GM19372 (cell line): ENCODE data around the gene COL5A3.
A peak's percentile ranks its signal among the peaks of the same experiment; 100 is the strongest.
"Not testable (repeated sequence)": the region's sequence is repeated elsewhere in the genome, so short reads cannot be mapped to it uniquely, and the experiment has no call there.

Experiments
- ATAC-seq: cut with Tn5 transposase; IDR thresholded peaks from one replicate; pipeline ENCODE4 v1.9.1; 2021; ENCODE audit warnings: mild to moderate bottlenecking, low read depth, moderate library complexity; ENCODE audit not compliant: unreplicated experiment

COL5A3 gene

DNA sequence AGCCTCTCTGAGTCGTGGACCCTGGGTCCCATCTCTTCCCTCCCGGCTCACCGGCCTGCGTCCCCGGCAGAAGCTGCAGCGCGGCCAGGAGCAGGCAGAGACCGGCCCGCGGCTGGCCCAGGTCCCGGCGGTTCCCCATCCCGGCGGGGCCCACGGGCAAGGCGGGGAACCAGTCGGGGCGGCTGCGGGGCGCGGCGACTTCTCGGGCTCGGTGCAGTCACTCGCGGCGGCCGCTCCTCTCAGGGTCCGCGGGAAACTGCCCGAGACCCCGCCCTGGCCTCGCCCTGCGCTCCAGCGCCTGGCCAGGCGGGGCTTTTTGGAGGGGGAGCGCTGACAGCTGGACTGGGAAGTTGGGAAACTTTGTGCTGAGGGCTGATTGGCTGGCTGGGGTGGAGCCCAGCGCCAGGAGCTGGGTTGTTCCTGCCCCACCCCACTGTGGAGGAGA, at the start of gene COL5A3:
TSS of gene COL5A3 (minus strand) at position 258 of the 445 bp plus-strand sequence. CDS start at position 139, 119 bp downstream.
- no peak for ATAC-seq

DNA sequence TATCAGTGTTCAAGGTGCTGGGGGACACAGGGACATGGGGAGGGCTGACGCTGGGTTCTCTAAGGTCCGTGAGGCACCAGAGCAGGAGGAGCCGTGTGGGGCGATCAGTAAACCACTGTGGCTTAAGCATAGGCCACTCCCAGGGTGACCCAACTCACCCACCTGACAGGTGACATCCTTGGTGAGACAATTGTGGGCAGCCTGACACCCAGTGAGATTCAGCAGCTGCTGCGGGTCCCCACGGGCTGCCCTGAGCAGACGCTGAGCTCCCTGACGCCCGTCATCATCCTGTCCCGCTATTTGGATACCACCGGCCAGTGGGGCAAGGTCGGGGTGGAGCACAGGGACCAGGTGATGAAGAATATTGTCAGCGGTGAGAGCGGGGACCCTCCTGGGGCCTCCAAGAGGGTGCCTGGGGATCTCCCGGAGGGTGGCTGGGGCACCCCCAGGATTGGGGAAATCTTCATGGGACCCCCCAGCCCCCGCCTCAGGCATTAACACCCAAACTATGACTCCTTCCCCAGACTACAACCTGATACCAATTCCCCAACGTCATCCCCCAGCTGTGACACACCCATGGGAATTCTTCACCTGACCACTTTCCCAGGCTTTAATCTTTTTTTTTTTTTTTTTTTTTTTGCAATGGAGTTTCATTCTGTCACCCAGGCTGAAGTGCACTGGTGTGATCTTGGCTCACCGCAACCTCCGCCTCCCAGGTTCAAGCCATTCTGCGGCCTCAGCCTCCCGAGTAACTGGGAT, 42.5 kb upstream of the COL5A3 start:
- ATAC-seq, result no peak

- no peak for ATAC-seq
Measured at GRCh38 chr19:10049626-10050025, 39.3 kb upstream of the COL5A3 start.

DNA sequence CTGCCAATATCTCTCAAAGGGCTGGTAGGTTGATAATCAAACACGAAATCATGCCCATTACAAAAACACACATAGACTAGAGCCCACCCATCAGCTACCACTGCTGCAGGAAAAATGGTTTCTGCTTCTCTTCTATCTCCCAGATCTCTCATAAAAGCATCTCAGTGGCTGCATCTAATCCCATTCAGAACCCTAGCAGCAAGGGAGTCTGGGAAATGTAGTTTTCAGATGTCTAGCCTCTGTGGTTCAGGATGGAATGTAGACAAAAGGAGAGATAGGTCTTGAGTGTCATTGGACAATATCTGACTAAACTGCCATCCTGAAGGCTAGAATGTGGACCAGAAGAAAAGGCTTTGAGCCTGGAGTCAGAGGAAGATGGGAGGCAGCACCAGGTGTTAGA, 35.1 kb upstream of the COL5A3 start:
- ATAC-seq, result no peak

DNA sequence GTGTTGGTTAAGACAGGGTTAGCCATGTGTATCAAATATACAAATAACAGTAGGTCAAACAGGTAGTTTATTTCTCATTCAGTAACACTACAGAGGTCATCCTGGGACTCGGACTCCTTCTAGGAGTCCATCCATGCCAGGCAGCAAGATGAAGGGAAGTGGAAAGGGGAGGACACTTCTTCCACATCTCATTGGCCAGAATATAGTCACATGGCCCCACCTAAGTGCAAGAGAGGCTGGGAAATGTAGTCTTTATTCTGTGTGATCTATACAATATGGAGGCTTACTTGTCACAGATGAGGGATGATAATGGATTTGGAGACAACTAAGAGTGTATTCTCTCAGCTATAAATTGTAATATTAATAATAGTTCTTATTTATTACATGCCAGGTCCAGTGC, 34.1 kb upstream of the COL5A3 start:
- no peak for ATAC-seq

GRCh38 chr19:10043286-10043927, 33.1 kb upstream of the COL5A3 start:
- ATAC-seq, result no peak

- ATAC-seq, result no peak
Measured at GRCh38 chr19:10037809-10038208, 27.5 kb upstream of the COL5A3 start.

DNA sequence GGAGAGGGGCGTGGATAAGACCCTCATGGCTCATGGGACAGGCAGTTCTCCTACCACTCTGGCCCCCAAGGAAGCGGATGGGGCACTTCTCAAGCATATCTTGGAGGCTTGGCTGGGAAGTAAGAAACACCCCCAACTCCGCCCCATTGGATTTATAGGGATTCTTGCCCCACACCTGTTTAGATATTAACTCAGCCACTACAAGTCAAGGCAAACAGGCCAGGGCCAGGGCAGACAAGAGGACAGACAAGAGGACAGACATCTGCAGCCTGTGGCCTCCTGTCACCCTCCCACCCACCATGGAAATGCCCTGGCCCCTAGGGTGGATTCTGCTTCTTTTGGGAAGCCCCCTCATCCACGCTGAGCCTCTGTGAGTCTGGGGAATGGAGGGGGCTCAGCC, 27.1 kb upstream of the COL5A3 start:
- no peak for ATAC-seq

DNA sequence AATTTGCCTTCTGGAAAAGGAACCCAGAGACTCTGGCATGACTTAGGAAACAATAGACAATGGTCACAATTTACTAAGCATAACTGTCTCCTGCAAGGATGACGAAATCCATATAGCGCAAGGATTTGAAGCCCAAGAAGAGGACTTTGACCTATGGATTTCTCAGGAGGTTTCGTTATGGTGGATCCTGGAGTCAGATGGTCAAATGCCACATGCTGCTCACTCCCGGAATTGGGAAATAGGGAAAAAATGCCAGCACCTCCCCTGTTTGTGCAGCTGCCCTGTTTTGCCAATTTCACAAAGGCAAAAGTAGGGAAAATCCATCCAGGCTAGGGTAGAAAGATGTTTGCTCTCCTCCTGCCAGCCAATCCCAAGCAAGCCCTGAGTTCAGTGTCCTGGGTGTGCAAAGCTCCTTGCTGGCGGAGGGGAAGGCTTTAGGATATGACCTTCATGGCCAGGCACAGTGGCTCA, 26.3 kb upstream of the COL5A3 start:
- no peak for ATAC-seq

GRCh38 chr19:10033614-10034013, 23.3 kb upstream of the COL5A3 start:
- no peak for ATAC-seq

DNA sequence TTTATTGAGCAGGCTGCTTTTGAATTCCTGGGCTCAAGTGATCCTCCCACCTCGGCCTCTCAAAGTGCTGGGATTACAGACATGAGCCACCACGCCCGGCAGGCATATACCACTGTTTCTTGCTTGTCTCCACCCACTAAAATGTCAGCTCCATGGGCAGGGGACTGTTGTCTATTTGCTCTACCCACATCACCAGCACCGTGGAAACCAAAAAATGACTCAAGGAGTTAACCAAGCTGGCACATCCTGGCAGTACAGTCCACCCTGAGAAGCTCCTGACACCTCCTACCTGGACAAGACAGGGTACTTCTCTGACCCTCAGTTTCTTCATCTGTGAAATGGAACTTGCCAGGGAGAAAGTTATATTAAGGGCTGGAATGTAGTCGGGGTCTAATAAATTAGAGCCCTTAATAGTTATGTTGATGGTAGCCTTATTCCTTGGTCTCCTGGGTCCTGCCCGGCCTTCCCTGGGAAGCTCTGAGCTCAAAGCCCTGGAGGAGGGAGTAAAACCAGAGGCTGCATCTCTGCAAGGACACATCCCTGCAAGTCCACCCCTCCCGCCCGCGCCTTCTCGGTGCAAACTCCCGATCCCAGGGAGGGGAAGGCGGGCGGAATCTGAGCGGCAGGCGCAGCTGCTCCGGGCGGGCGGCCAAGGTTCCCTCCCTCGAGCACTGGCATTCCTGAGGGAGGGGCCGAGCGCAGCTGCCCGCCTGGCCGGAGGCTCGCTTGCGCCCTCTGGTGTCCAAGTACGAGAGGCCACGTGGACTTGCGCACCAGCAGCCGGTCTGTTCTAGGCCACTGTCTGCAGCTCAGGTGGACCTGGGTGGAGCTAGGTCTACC, 17.1 kb upstream of the COL5A3 start:
- ATAC-seq, result peak; percentile 56

- ATAC-seq, result no peak
Measured at GRCh38 chr19:10026744-10027143, 16.4 kb upstream of the COL5A3 start.

- not testable (repeated sequence) for ATAC-seq
Measured at GRCh38 chr19:10023096-10023495, 12.8 kb upstream of the COL5A3 start.

DNA sequence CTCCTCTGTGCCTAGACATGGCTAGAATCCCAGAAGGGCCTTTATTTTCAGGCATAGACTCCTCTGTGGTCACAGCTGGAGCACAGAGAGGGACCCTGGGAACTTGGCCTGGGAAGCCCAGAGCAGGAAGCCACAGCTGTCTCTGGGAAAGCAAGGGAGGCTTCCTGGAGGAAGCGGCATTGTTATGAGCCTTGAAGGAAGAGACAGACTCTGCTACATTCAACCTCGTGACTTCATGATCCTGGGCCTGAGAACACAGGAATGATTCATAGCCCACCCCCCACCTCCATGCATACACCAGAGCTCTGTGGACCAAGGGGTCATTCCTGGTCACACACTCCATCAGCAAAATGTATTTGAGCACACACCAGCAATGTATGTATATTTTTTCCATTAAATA, 11.6 kb upstream of the COL5A3 start:
- ATAC-seq, result no peak

DNA sequence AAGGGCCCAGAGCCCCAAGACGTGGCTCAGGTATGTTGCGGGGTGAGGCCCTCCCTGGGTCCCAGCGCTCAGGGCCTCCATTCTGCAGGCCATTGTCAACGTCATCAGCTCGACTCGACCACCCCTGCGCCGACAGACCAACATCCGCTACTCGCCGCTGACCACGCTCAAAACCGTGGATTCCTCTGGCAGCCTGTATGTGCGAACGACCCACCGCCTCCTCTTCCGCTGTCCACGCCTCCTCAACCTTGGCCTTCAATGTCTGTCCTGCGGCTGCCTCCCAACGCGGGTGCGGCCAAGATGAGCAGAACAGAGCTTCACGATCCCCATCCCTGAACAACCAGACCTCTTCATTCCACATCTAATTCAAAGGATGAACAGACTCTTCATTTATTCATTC, 11.1 kb upstream of the COL5A3 start:
- no peak for ATAC-seq

DNA sequence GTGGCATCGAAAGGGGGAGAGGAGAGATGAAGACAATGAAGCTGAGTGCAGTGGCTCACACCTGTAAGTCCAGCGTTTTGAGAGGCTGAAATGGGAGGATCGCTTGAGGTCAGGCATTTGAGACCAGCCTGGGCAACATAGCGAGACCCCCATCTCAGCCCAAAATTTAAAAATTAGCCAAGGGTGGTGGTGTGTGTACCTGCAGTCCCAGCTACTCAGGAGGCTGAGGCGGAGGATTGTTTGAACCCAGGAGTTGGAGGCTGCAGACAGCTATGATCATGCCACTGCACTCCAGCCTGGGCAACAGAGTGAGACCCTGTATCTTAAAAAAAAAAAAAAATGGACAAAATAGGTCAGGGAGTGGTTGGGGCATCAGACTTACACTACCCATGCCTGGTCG, 10.5 kb upstream of the COL5A3 start:
- no peak for ATAC-seq

DNA sequence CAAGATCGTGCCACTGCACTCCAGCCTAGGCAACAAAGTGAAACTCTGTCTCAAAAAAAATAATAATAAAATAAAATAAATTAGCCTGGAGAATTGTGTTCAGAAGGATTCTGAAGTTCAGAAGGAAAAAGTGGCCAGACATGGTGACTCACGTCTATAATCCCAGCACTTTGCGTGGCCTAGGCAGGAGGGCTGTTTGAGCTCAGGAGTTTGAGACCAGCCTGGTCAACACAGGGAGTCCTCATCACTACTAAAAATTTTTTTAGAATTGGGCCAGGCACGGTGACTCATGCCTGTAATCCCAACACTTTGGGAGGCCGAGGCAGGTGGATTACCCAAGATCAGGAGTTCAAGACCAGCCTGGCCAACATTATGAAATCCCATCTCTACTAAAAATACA, 8.9 kb upstream of the COL5A3 start:
- ATAC-seq, result no peak

- no peak for ATAC-seq
Measured at GRCh38 chr19:10018786-10019185, 8.5 kb upstream of the COL5A3 start.

- ATAC-seq, result no peak
Measured at GRCh38 chr19:10018263-10018662, 8.0 kb upstream of the COL5A3 start.

DNA sequence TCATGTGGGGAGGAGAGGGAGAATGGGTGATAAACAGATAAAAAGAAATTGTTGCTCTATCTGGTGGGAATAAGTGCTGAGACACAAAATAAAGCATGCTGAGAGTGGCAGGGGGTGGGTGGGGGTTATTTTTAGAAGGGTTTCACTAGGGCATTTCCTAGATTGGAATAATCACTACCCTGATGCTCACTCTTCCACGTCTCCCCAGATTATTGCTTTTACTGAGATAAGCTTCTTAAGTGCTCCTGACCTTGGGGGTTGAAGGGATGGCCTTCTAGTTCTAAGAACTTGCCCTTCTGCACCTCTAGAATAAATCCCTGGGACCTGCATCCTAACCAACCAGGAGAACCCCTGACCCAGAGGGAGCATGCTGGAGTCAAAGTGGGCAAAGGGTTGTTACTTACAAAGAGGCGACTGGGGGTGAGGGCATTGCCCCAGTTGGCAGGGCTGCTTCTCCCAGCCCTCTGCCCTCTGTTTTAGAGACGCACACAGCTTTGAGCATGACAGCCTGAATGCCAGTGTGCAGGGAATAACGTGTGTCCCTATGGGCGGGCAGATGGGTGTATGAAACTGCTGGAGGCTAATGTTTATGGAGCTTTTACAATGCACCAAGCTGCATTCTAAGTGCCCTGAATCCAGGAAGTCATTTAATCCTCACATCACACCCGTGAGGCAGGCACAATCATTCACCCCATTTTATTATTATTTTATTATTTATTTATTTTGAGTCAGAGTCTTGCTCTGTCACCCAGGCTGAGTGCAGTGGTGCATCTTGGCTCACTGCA, 3.7 kb upstream of the COL5A3 start:
- no peak for ATAC-seq
